Lung (tissue), 12 donors: ENCODE data around the gene SLC25A12. TPM values are rescaled to one million over a fixed set of nuclear protein-coding genes. Genes with fewer than 3 reads are reported as not detected.
"Not testable (repeated sequence)": the region's sequence is repeated elsewhere in the genome, so short reads cannot be mapped to it uniquely, and the experiment has no call there.

Experiments
- ATAC-seq: fragments of 200-7000 bp; cut with Tn5 transposase; one replicate; pipeline ENCODE4 v1.9.1; 2020; ENCODE audit warnings: moderate number of reproducible peaks; ENCODE audit not compliant: insufficient read depth, low FRiP score
- DNase-seq, 3 donors: peaks; one replicate each; pipeline ENCODE4 v3.0.0-alpha.2; 2013 to 2017
- H3K27ac ChIP-seq, 2 donors: one replicate each; pipeline ENCODE4 v1.5.1; 2013; ENCODE audit warnings: mild to moderate bottlenecking in 2 of 2, moderate library complexity in 2 of 2, control low read depth in 1 of 2, inconsistent platforms in 1 of 2, low read depth in 1 of 2, low read length in 1 of 2
- H3K27me3 ChIP-seq, 3 donors: one replicate each; pipeline ENCODE4 v1.5.1; 2013; ENCODE audit warnings: low read length in 2 of 3; ENCODE audit not compliant: control insufficient read depth in 3 of 3, insufficient read depth in 3 of 3
- H3K36me3 ChIP-seq, 4 donors: one replicate each; pipeline ENCODE4 v1.5.1; 2013; ENCODE audit warnings: low read length in 4 of 4, mild to moderate bottlenecking in 1 of 4, moderate library complexity in 1 of 4; ENCODE audit not compliant: control insufficient read depth in 4 of 4, insufficient read depth in 4 of 4
- H3K4me1 ChIP-seq, 5 donors: one replicate each; pipeline ENCODE4 v1.5.1; 2013; ENCODE audit warnings: low read length in 5 of 5, mild to moderate bottlenecking in 2 of 5, moderate library complexity in 1 of 5; ENCODE audit not compliant: control insufficient read depth in 5 of 5, insufficient read depth in 5 of 5
- H3K4me3 ChIP-seq: one replicate; pipeline ENCODE4 v1.5.1; 2013; ENCODE audit warnings: mild to moderate bottlenecking, control low read depth, moderate library complexity
- H3K9ac ChIP-seq, 2 donors: one replicate each; pipeline ENCODE4 v1.5.1; 2013; ENCODE audit warnings: low read length in 2 of 2, control low read depth in 1 of 2; ENCODE audit not compliant: insufficient read depth in 1 of 2
- H3K9me3 ChIP-seq, 4 donors: one replicate each; pipeline ENCODE4 v1.5.1; 2013; ENCODE audit warnings: low read length in 3 of 4, mild to moderate bottlenecking in 1 of 4, moderate library complexity in 1 of 4; ENCODE audit not compliant: control insufficient read depth in 4 of 4, insufficient read depth in 3 of 4
- CTCF ChIP-seq: IDR thresholded peaks from 2 replicates; pipeline ENCODE4 v1.5.1; 2012; ENCODE audit warnings: mild to moderate bottlenecking; ENCODE audit errors: control extremely low read depth, extremely low read depth
- WGBS, 2 donors: extraction: QIAGEN DNeasy Blood & Tissue Kit; methylation state at CpG; one replicate each; pipeline ENCODE4 v1.1.7; 2013; 5-methylcytosine and 5-hydroxymethylcytosine counted together
- polyA plus RNA-seq, 2 donors: library from polyadenylated mRNA; stranded (reverse); fragments of 200-250 nt; gene quantifications; one replicate each; pipeline ENCODE4 v1.2.1, GENCODE V29; 2013
- total RNA-seq, 2 donors: library from RNA; depleted of rRNA in 1 of 2; stranded (reverse); fragments of >200 nt in 1 of 2; gene quantifications; one replicate each; pipeline ENCODE4 v1.2.1, GENCODE V29; 2014 to 2021
- donor health status: control.
- donor health status: control.
- donor health status: Bipolar disorder and iron deficiency.
- donor health status: healthy.
- donor health status: DM: yes; HTN: yes; CAD: no.

Gene SLC25A12
- total and polyA plus RNA-seq, 4 donors, result 6.9 to 22.4 (median 14.2) TPM

GRCh38 chr2:171810422-171811244, 83.4 kb downstream of the SLC25A12 start:
- 79% methylated on average over 5 of the region's 5 CpGs for WGBS, 2 donors
- DNase-seq (peak; percentile 29 to 94 (median 92)), ATAC-seq (no peak)
- H3K36me3 ChIP-seq, result peaks cover 0 to 9% (median 5%) of the 10 kb centered on the region in 4 donors
- no peak overlapping the region for H3K9ac ChIP-seq
- H3K4me3 ChIP-seq, result no peak overlapping the region
- no peaks in the 10 kb centered on the region for H3K27me3 ChIP-seq
- no peaks in the 10 kb centered on the region for H3K9me3 ChIP-seq
- no peak for TF ChIP-seq CTCF
- peaks cover 0 to 18% (median 3%) of the 10 kb centered on the region in 5 donors for H3K4me1 ChIP-seq
- no peak overlapping the region for H3K27ac ChIP-seq

DNA sequence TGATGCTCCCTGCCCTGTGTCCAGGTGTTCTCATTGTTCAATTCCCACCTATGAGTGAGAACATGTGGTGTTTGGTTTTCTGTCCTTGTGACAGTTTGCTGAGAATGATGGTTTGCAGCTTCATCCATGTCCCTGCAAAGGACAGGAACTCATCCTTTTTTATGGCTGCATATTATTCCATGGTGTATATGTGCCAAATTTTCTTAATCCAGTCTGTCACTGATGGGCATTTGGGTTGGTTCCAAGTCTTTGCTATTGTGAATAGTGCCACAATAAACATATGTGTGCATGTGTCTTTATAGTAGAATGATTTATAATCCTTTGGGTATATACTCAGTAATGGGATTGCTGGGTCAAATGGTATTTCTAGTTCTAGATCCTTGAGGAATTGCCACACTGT, 85.2 kb downstream of the SLC25A12 start:
- not testable (repeated sequence) for ATAC-seq, H3K27me3 ChIP-seq, H3K4me3 ChIP-seq, H3K9me3 ChIP-seq, H3K27ac ChIP-seq, DNase-seq, H3K9ac ChIP-seq, H3K36me3 ChIP-seq
- peaks cover 0 to 18% (median 3%) of the 10 kb centered on the region in 5 donors for H3K4me1 ChIP-seq

- ATAC-seq, result no peak
These were observed 86.1 kb downstream of the SLC25A12 start for GRCh38 chr2:171807831-171808393.

More at GRCh38 chr2:171807831-171808393, 86.1 kb downstream of the SLC25A12 start:
- Histone ChIP-seq H3K9ac (no peak overlapping the region), H3K36me3 (peaks cover 0 to 9% (median 4%) of the 10 kb centered on the region in 4 donors), H3K4me1 (peaks cover 0 to 18% (median 3%) of the 10 kb centered on the region in 5 donors), H3K27me3 (no peaks in the 10 kb centered on the region), H3K27ac (no peak overlapping the region), H3K4me3 (no peak overlapping the region), H3K9me3 (no peaks in the 10 kb centered on the region)
- TF ChIP-seq CTCF, result no peak
- WGBS, 2 donors, result 72 to 75% methylated on average over 5 of the region's 5 CpGs
- peak in 2 of 3 donors; percentile 11 to 35 for DNase-seq
